Gastroesophageal sphincter (tissue), 4 donors: Measurements from ENCODE around the gene LIPN. TPM values are rescaled to one million over a fixed set of nuclear protein-coding genes. Genes with fewer than 3 reads are reported as not detected.

ENCODE experiments used
- ATAC-seq: fragments of 150-250 bp; one replicate; pipeline ENCODE4 v1.9.1; 2016; ENCODE audit warnings: mild to moderate bottlenecking, moderate library complexity
- H3K27ac ChIP-seq, 4 donors: fragments of 200-600 bp; sonication (generic) in 3 of 4; 1 replicate in 3 of 4; 2 replicates in 1 of 4; pipeline ENCODE4 v1.5.1; 2016 to 2019
- H3K27me3 ChIP-seq: fragments of 200-600 bp; sonication (generic); one replicate; pipeline ENCODE4 v1.5.1; 2019
- H3K36me3 ChIP-seq, 2 donors: fragments of 200-600 bp; sonication (generic); one replicate each; pipeline ENCODE4 v1.5.1; 2019; ENCODE audit warnings: control low read depth in 1 of 2
- H3K4me1 ChIP-seq, 3 donors: fragments of 200-600 bp; sonication (generic); 1 replicate in 2 of 3; 2 replicates in 1 of 3; pipeline ENCODE4 v1.5.1; 2016 to 2019; ENCODE audit warnings: control low read depth in 2 of 3
- H3K4me3 ChIP-seq, 2 donors: fragments of 200-600 bp; sonication (generic); one replicate each; pipeline ENCODE4 v1.5.1; 2019; ENCODE audit warnings: mild to moderate bottlenecking in 1 of 2, moderate library complexity in 1 of 2
- H3K9me3 ChIP-seq, 3 donors: fragments of 200-600 bp; sonication (generic); one replicate each; pipeline ENCODE4 v1.5.1; 2017 to 2019; ENCODE audit warnings: control low read depth in 2 of 3
- EP300 ChIP-seq: sonication (generic); formaldehyde crosslinking; IDR thresholded peaks from one replicate; pipeline ENCODE4 v1.6.1; 2017; ENCODE audit warnings: antibody characterized with exemption, mild to moderate bottlenecking
- POLR2A ChIP-seq, 2 donors: fragments of 450-650 bp; IDR thresholded peaks; one replicate each; pipeline ENCODE4 v1.6.1; 2017; ENCODE audit warnings: antibody characterized with exemption in 2 of 2, mild to moderate bottlenecking in 2 of 2, moderate library complexity in 1 of 2
- POLR2AphosphoS5 ChIP-seq: sonication (generic); formaldehyde crosslinking; IDR thresholded peaks from one replicate; pipeline ENCODE4 v1.6.1; 2017; ENCODE audit warnings: antibody characterized with exemption
- WGBS, 2 donors: methylation state at CpG; one replicate each; pipeline ENCODE4 v1.1.5; 2018; ENCODE audit warnings: low coverage in 1 of 2; 5-methylcytosine and 5-hydroxymethylcytosine counted together
- total RNA-seq, 4 donors: library from RNA; depleted of rRNA; stranded (reverse); fragments of >200 nt; gene quantifications; one replicate each; pipeline ENCODE4 v1.1.0, GENCODE V29; 2016
- TF ChIP-seq, protein P1 (sequence below), 4 experiments: fragments of 200-600 bp in 2 of 4; fragments of 450-650 bp in 2 of 4; sonication (generic) in 1 of 4; IDR thresholded peaks; one replicate each; pipeline ENCODE4 v1.5.1; 2017 to 2019; ENCODE audit warnings: antibody characterized with exemption in 4 of 4, mild to moderate bottlenecking in 2 of 4, moderate library complexity in 2 of 4

Gene LIPN
- total RNA-seq, 4 donors from 2014 or later = 0.94 TPM; not detected in 3

DNA sequence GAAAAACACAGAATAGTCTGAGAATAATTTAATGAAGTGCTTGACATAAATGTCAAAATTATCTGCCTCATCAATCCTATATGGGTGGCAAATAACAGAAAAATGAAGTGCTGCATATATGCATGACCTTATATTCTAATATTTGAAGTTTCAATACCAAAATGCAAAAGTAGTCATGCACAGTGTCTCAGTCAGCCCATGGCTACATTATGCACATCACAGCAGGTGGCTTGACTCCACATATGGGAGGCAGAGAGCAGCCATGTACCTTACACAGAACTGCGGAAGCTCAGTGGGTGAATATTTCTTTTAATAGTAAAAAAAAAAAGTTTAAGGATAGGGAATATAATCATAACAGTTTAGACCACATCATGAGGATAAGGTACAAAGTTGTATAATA lies 17.4 kb upstream of the LIPN start:
- H3K4me1 ChIP-seq = no peaks in the 10 kb centered on the region
- TF ChIP-seq POLR2A (IDR thresholded peaks at IDR 0.05) (no peak), EP300 (no peak), POLR2AphosphoS5 (no peak)
- TF ChIP-seq, protein P1, sequence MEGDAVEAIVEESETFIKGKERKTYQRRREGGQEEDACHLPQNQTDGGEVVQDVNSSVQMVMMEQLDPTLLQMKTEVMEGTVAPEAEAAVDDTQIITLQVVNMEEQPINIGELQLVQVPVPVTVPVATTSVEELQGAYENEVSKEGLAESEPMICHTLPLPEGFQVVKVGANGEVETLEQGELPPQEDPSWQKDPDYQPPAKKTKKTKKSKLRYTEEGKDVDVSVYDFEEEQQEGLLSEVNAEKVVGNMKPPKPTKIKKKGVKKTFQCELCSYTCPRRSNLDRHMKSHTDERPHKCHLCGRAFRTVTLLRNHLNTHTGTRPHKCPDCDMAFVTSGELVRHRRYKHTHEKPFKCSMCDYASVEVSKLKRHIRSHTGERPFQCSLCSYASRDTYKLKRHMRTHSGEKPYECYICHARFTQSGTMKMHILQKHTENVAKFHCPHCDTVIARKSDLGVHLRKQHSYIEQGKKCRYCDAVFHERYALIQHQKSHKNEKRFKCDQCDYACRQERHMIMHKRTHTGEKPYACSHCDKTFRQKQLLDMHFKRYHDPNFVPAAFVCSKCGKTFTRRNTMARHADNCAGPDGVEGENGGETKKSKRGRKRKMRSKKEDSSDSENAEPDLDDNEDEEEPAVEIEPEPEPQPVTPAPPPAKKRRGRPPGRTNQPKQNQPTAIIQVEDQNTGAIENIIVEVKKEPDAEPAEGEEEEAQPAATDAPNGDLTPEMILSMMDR (IDR thresholded peaks at IDR 0.05) = no peak
- H3K9me3 ChIP-seq = peaks cover 0 to 11% (median 0%) of the 10 kb centered on the region in 3 donors
- H3K4me3 ChIP-seq = no peak overlapping the region
- H3K36me3 ChIP-seq = no peaks in the 10 kb centered on the region
- H3K27me3 ChIP-seq = peaks cover 45% of the 10 kb centered on the region
- ATAC-seq = no peak
- H3K27ac ChIP-seq = no peak overlapping the region
- 54 to 56% methylated on average over 1 of the region's 1 CpG for WGBS, 2 donors

DNA sequence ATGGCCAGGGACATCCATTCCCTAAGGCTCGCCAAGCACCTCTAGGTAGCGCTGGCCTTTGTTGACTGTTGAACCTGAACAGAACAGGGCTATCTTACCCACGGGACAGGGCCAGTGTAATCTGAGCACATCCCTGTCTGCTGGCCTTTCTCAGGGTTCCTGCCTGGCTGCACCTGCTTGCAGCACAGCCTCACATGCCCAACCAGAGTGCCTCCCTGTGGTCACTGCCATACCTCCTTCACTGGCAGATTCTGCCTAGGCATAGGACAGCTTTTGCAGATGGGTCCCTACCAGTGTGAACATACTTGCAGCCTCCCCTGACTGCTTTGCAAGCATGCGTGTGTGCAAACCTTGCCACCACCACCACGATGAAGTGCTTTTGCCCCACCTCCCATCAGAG lies 15.8 kb upstream of the LIPN start:
- 100% methylated on average over 1 to 2 of the region's 5 CpGs for WGBS, 2 donors
- Histone ChIP-seq H3K36me3 (no peaks in the 10 kb centered on the region), H3K27ac (no peak overlapping the region), H3K9me3 (peaks cover 0 to 21% (median 0%) of the 10 kb centered on the region in 3 donors), H3K4me1 (no peaks in the 10 kb centered on the region), H3K4me3 (no peak overlapping the region), H3K27me3 (peaks cover 32% of the 10 kb centered on the region)
- no peak for TF ChIP-seq EP300
- TF ChIP-seq, protein P1 (IDR thresholded peaks at IDR 0.05) = no peak
- no peak for TF ChIP-seq POLR2AphosphoS5
- no peak for TF ChIP-seq POLR2A (IDR thresholded peaks at IDR 0.05)
- no peak for ATAC-seq

DNA sequence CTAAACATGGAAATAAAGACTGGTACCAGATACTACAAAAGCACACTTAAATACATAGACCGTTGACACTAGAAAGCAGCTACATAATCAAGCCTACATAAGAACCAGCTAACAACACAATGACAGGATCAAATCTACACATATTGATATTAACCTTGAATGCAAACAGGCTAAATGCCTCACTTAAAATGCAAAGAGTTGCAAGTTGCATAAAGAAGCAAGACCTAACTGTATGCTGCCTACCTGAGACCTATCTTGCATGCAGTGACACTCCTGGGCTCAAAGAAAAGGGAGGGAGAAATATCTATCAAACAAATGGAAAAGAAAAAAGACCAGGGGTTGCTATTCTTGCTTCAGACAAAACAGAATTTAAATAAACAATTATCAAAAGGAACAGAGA lies 14.2 kb upstream of the LIPN start:
- ATAC-seq = no peak
- H3K36me3 ChIP-seq = no peaks in the 10 kb centered on the region
- no peaks in the 10 kb centered on the region for H3K4me1 ChIP-seq
- H3K4me3 ChIP-seq = no peak overlapping the region
- peaks cover 22% of the 10 kb centered on the region for H3K27me3 ChIP-seq
- H3K9me3 ChIP-seq = peaks cover 0 to 27% (median 0%) of the 10 kb centered on the region in 3 donors
- TF ChIP-seq EP300 (no peak), POLR2A (IDR thresholded peaks at IDR 0.05) (no peak), POLR2AphosphoS5 (no peak)
- TF ChIP-seq, protein P1 (IDR thresholded peaks at IDR 0.05) = no peak
- no peak overlapping the region for H3K27ac ChIP-seq
- 78 to 100% methylated on average over 1 of the region's 1 CpG for WGBS, 2 donors

DNA sequence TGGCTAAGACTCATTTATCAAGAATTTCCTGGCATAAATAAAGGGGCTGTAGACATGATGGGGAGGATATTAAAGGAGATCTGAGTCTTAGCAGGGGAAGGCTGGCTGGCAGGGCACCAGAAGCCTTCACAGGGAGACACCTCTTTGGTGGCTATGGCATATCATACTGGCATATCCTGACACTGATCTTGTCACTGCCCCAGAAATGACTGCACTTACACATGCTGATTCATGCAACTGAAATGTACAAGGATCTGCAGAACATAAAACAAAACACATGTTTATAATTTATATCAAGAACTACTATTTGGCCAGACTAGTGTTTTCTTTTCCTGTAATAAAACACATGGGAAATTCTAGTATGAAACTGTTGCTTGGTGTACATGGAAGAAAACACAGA lies 5.5 kb upstream of the LIPN start:
- no peak for TF ChIP-seq EP300
- TF ChIP-seq, protein P1 (IDR thresholded peaks at IDR 0.05) = no peak
- TF ChIP-seq POLR2A (IDR thresholded peaks at IDR 0.05) = no peak
- TF ChIP-seq POLR2AphosphoS5 = no peak
- ATAC-seq = no peak
- H3K36me3 ChIP-seq = no peaks in the 10 kb centered on the region
- H3K4me1 ChIP-seq = no peaks in the 10 kb centered on the region
- no peak overlapping the region for H3K4me3 ChIP-seq
- H3K9me3 ChIP-seq = peaks cover 0 to 4% (median 0%) of the 10 kb centered on the region in 3 donors
- H3K27ac ChIP-seq = no peak overlapping the region
- H3K27me3 ChIP-seq = no peaks in the 10 kb centered on the region

DNA sequence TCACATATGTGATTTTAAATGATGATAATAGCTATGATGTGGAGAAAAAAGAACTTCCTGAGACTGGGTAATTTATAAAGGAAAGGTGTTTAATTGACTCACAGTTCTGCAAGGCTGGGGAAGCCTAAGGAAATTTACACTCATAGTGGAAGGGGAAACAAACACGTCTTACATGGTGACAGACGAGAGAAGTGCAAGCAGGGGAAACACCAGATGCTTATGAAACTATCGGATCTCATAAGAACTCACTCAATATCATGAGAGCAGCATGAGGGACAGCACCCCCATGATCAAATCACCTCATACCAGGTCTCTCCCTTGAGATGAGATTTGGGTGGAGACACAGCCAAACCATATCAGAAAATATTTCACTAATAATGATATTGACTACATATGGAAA lies 4.1 kb upstream of the LIPN start:
- Histone ChIP-seq H3K27ac (no peak overlapping the region), H3K9me3 (no peaks in the 10 kb centered on the region), H3K4me1 (no peaks in the 10 kb centered on the region), H3K36me3 (no peaks in the 10 kb centered on the region), H3K4me3 (no peak overlapping the region), H3K27me3 (no peaks in the 10 kb centered on the region)
- ATAC-seq = no peak
- 50 to 53% methylated on average over 3 of the region's 3 CpGs for WGBS, 2 donors
- no peak for TF ChIP-seq EP300
- TF ChIP-seq POLR2AphosphoS5 = no peak
- TF ChIP-seq, protein P1 (IDR thresholded peaks at IDR 0.05) = no peak
- no peak for TF ChIP-seq POLR2A (IDR thresholded peaks at IDR 0.05)
